Dermis blood vessel endothelial cell (primary cell): ENCODE measurements around the gene ZFYVE28. TPM values are rescaled to one million over a fixed set of nuclear protein-coding genes. Genes with fewer than 3 reads are reported as not detected.
"Not testable (repeated sequence)": the region's sequence is repeated elsewhere in the genome, so short reads cannot be mapped to it uniquely, and the experiment has no call there.

Experiments used
- DNase-seq: peaks from one replicate; pipeline ENCODE4 v3.0.0; 2010
- total RNA-seq: library from RNA; depleted of rRNA; stranded (reverse); fragments of >200 nt; gene quantifications from 2 replicates; pipeline ENCODE4 v1.2.3, GENCODE V29; 2014

Gene ZFYVE28
- total RNA-seq, 1 donor from 2014 or later, result 7.5 TPM

GRCh38 chr4:2286904-2287593, 131.4 kb downstream of the ZFYVE28 start:
- DNase-seq, result no peak

DNA sequence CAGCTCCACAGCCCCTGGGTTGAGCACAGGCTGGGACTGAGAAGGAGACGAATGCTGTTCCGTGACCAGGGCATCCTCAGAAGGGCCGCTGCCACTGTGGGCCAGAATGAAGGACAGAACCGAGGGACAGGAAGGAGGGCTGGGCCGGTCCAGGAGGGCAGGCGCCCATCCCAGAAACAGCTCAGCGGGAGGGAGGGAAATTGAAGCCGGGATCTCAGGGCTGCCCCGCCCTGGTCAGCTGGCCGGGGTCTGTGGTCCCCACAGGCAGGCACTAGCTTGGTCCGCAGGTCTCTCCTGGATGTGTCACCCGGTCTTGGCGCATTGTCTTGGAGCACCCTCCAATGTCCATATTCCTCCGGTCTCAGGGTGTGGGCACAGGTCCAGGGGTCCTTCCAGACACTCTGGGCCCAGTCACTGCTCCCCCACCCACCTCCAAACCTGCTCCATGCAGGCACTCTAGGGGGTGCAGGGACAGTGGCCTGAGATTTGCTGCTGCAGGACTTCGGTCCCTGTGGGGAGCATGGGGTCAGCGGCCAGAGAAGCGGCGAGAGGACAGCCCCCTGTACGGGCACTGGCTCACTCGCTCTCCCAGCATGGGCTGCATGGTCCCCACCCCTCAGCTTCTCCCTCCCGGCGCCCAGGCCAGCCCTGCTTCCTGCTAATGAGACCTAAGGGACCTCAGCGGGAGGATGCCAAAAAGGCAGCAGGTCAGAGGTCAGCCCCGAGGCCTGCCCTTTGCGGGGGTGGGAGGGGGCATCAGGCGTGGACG, 132.6 kb downstream of the ZFYVE28 start:
- DNase-seq, result no peak

DNA sequence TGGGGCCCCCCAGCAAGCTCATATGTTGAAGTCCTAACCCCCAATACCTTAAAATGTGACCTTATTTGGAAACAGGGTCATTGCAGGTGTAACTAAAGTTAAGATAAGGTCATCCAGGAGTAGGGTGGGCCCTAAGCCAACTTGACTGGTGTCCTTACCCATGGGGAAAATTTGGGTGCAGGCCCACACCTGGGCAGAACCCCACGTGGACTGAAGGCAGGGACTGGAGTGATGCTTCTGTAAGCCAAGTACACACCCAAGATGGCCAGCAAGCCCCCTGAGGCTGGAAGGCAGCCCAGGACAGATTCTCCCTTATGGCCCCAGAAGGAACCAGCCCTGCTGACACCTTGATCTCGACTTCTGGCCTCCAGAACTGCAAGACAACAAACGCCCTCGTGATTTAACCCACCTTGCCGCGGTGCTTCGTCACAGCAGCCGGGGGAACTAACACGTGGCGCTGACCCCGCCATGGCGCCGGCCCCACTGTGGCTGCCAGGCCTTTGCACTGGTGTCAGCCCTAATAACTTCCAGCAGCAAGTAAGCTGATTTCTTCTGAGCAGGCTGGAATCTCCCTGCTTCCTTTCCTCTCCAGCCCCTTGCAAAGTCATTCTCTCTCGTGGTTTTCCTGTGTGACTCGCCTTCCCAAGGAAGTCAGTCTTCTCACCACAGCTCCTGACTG, 133.4 kb downstream of the ZFYVE28 start:
- DNase-seq, result peak; percentile 50

- no peak for DNase-seq
These were observed 134.1 kb downstream of the ZFYVE28 start for GRCh38 chr4:2284161-2284933.

GRCh38 chr4:2283199-2283711, 135.2 kb downstream of the ZFYVE28 start:
- DNase-seq, result no peak

GRCh38 chr4:2281575-2282343, 136.7 kb downstream of the ZFYVE28 start:
- peak; percentile 47 for DNase-seq

- DNase-seq, result peak; percentile 29
These were observed 137.7 kb downstream of the ZFYVE28 start for GRCh38 chr4:2280531-2281300.

GRCh38 chr4:2277956-2278355, 140.5 kb downstream of the ZFYVE28 start:
- DNase-seq, result no peak

DNA sequence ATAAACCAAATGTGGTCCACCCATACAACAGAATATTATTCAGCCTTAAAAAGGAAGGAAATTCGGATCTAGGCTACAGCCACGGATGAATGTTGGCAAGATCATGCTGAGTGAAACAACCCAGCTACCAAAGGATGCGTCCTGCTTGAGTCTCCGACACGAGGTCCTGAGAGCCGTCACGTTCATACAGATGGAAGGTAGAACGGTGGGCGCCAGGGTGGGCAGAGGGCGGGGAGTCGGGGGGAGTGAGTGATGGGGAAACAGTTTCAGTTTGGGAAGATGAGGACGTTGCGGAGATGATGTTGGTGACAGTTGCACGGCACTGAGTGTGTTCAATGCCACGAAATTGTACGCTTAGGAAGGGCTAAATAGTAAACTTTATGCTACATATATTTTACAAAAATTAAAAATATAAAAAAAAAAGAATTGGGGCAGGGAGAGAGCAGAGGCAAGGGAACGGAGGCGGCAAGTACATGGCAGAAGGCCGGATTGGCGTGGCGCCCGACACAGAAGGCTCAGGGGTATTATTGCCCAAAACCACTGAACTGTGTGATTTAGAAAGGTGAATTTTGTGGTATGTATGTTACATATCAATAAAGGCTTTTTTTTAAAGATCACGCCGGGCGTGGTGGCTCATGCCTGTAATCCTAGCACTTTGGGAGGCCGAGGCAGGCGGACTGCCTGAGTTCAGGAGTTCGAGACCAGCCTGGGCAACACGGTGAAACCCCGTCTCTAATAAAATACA, 141.7 kb downstream of the ZFYVE28 start:
- no peak for DNase-seq

- DNase-seq, result no peak
These were observed 142.7 kb downstream of the ZFYVE28 start for GRCh38 chr4:2275546-2276251.

DNA sequence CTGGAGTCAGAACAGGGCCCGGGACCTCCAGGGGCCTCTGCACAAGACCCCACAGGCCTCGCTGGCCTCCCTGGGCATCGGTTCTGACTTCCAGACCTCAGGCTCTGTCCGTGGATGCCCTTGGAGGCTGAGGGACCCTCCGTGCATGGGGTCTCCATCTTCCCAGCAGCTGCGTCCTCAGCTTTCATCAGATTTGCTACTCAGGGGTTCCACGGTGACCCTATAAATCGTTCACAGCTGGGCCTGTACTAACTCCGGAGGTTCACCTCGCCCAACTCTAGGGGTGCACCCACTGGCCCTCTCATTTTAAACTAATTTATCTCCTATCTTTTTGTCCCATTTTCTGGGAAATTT, 143.4 kb downstream of the ZFYVE28 start:
- not testable (repeated sequence) for DNase-seq

GRCh38 chr4:2274320-2275043, 144.0 kb downstream of the ZFYVE28 start:
- DNase-seq, result no peak

DNA sequence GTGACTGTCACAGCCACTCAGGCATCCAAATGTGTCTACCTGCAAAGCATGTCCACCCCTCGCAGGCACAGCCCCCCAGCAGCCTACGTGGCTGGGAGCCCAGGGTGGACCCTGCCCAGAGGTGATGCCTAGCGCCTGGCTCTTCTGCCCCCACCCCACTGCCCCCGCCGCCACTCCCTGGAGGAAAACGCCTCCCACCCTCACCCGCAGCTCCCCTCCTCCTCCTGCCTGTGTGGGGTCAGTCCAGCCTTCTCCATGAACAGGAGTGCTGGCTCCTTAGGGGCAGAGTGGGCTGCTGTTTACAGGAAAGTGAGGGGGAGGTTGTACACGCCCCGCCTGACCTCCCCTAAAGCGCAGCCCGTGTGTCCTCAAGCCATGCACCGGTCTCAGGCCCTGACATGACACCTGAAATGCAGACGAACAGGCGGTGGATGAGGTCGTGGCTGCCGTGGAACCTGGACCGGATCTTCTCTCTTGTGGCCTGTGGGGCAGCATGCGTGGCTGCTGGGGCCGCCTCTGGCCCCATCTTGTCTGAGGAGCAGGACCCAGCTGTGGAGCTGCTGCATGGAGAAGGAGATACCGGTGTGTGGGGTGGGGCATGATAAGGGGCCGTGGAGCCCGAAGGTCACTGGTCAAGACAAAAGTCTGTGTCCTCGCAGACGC, 144.7 kb downstream of the ZFYVE28 start:
- DNase-seq, result no peak

- no peak for DNase-seq
These were observed 145.2 kb downstream of the ZFYVE28 start for GRCh38 chr4:2273221-2273620.

- no peak for DNase-seq
These were observed 145.7 kb downstream of the ZFYVE28 start for GRCh38 chr4:2272828-2273120.

DNA sequence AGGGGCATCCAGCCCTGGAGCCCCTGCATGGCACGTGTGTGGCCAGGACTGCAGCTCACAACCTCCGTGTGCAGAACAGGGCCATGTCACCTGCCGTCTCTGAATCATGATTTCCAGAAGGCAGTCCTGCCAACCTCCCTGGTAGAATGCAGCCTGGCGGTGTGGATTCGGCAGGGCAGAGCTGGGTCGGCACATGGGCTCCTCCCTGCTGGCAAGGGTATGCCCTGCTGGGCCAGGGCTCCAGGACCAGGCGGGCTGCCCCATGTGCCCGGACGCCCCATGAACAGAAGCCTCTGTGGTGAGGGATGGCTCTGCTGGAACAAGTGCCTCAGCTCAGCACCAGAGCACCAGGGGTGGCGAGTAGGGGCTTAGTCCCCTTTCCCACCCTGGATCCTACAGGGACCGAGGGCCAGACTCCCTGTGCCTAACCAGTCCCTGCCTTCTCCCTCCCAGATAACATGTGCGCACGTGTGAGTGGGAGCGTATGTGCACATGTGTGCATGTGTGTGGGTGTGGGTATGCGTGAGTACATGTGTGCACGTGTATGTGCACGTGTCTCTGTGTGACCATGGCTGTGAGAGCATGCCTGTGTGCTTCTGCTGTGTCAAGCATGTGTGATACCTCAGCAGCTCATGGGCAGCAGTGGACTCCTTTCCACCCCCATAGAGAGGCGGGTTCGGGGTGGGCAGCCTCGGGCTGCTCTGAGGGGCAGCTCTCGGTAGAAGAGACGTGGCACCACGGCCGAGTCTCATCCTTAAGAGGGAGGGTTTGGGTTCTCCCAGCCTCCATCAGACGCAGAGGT, 146.2 kb downstream of the ZFYVE28 start:
- no peak for DNase-seq

DNA sequence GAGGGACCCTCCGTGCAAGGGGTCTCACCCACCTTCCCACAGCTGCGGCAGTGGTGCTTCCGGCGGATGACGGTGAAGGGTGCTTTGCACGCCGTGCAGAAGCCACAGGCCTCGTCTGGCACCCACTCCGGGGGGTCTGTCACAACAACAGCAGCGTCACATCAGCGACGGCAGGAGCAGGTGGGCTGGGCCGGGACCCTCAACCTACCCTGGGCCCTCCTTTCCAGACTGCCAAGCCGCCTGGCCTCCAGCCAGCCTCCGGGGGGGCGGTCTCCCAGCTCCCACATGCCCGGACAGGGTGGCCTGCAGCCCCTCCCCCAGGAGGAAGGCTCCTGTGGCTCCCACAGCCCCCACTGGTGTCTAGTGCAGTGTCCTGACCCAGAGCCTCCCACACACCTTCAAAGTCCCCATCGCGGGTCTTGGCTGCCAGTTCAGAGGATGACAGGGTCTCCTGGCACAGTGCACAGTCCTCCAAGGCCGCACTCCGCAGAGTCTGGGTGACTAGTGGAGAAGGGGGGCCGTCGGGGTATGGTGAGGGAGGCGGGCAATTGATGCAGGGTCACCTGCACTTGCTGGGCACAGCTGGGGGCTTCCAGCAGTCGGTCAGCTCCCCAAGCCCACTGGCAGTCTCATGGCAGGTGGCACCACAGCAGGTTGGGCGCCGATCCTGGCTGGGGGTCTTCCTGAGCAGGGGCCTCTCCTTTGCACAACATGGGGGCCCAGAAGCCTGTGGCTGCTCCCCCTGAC, 147.0 kb downstream of the ZFYVE28 start:
- no peak for DNase-seq
